K562 (cell line): ENCODE measurements around the gene SHISAL1. TPM values are rescaled to one million over a fixed set of nuclear protein-coding genes. Genes with fewer than 3 reads are reported as not detected.

Experiments
- ATAC-seq: fragments of 200-7000 bp; cut with Tn5 transposase; 3 replicates; pipeline ENCODE4 v1.9.1; 2020; ENCODE audit warnings: moderate library complexity
- BruUV-seq: library from RNA; stranded (reverse); fragments of 400-500 nt; replicated peaks from 2 replicates; lab custom pipeline; 2021; lab: Mats Ljungman, UMichigan
- CTCF ChIA-PET: fragments of 300-600 bp; formaldehyde crosslinking; extraction: SDS; loops from one replicate; lab custom pipeline; 2021; ENCODE audit warnings: low intra/inter-chr PET ratio; lab: Yijun Ruan, JAX
- POLR2A ChIA-PET: fragments of 300-600, 350-650 bp; sonication (Branson Sonifier 250); formaldehyde crosslinking; extraction: SDS; loops from one replicate; lab custom pipeline; 2021; ENCODE audit warnings: antibody characterized with exemption, inconsistent platforms; lab: Yijun Ruan, JAX
- DNase-seq, 4 experiments: peaks; one replicate each; pipeline versions ENCODE4 v3.0.0 to v3.0.0-alpha.2; 2011 to 2018; ENCODE audit warnings: low spot score in 3 of 4, mixed read lengths in 3 of 4; ENCODE audit errors: extremely low read depth in 1 of 4
- FAIRE-seq: peaks from 2 replicates; lab custom pipeline; 2011; peaks lifted over from hg19 to GRCh38; lab: Jason Lieb, UNC
- H2AFZ ChIP-seq: 2 replicates; pipeline ENCODE4 v1.6.0; 2011; ENCODE audit warnings: low read depth, low read length, control low read depth, inconsistent platforms
- H3K27ac ChIP-seq: fragments of 200-600 bp; 3 replicates; pipeline ENCODE4 v1.8.0; 2011; ENCODE audit warnings: low read depth, mild to moderate bottlenecking, control low read depth, inconsistent platforms, low read length, moderate library complexity, mixed read lengths; ENCODE audit errors: extremely low read depth
- H3K27me3 ChIP-seq, 2 experiments: fragments of 300-600 bp in 1 of 2; 2 replicates in 1 of 2; 3 replicates in 1 of 2; pipeline versions ENCODE4 v1.6.0 to v1.8.0; 2011; ENCODE audit warnings: inconsistent platforms in 2 of 2, low read length in 2 of 2, mild to moderate bottlenecking in 1 of 2, mixed read lengths in 1 of 2, moderate library complexity in 1 of 2; ENCODE audit not compliant: control insufficient read depth in 2 of 2, insufficient read depth in 2 of 2
- H3K36me3 ChIP-seq: fragments of 300-600 bp; 3 replicates; pipeline ENCODE4 v1.8.0; 2011; ENCODE audit warnings: mild to moderate bottlenecking, low read length, inconsistent platforms; ENCODE audit not compliant: control insufficient read depth, insufficient read depth
- H3K4me1 ChIP-seq, 2 experiments: fragments of 200-600 bp in 1 of 2; replicated peaks in 1 of 2; 2 replicates in 1 of 2; 3 replicates in 1 of 2; pipeline versions ENCODE4 v1.5.1 to v1.8.0; 2011; ENCODE audit warnings: inconsistent platforms in 2 of 2, low read length in 2 of 2, mild to moderate bottlenecking in 1 of 2, mixed read lengths in 1 of 2, moderate library complexity in 1 of 2; ENCODE audit not compliant: control insufficient read depth in 2 of 2, insufficient read depth in 2 of 2
- H3K4me2 ChIP-seq: 2 replicates; pipeline ENCODE4 v1.6.1; 2011; ENCODE audit warnings: low read length, control low read depth, inconsistent platforms, mixed read lengths; ENCODE audit not compliant: insufficient read depth
- H3K4me3 ChIP-seq: fragments of 200-600 bp; sonication (generic), shearing (Covaris generic); 2 replicates; pipeline ENCODE4 v1.5.1; 2016; ENCODE audit warnings: control low read depth, inconsistent platforms
- H3K79me2 ChIP-seq: fragments of 200-600 bp; 3 replicates; pipeline ENCODE4 v1.8.0; 2011; ENCODE audit warnings: low read length, inconsistent platforms; ENCODE audit not compliant: control insufficient read depth, insufficient read depth
- H3K9ac ChIP-seq, 2 experiments: 2 replicates each; pipeline versions ENCODE4 v1.6.0 to v1.6.1; 2011; ENCODE audit warnings: low read depth in 2 of 2, low read length in 2 of 2, control low read depth in 1 of 2, inconsistent platforms in 1 of 2, mild to moderate bottlenecking in 1 of 2, mixed read lengths in 1 of 2; ENCODE audit not compliant: insufficient read depth in 1 of 2
- H3K9me1 ChIP-seq: one replicate; pipeline ENCODE4 v1.6.0; 2011; ENCODE audit warnings: inconsistent platforms, mild to moderate bottlenecking, low read length, moderate library complexity; ENCODE audit not compliant: control insufficient read depth, insufficient read depth
- H3K9me3 ChIP-seq: replicated peaks from 2 replicates; pipeline ENCODE4 v1.5.1; 2011; ENCODE audit warnings: low read depth, low read length, inconsistent platforms; ENCODE audit not compliant: control insufficient read depth, insufficient read depth
- H4K20me1 ChIP-seq: replicated peaks from 2 replicates; pipeline ENCODE4 v1.6.1; 2011; ENCODE audit warnings: low read length, inconsistent platforms, mixed read lengths; ENCODE audit not compliant: control insufficient read depth, insufficient read depth
- DEAF1 ChIP-seq: fragments of 450-650 bp; formaldehyde crosslinking; IDR thresholded peaks from 2 replicates; pipeline ENCODE4 v1.4.0; 2020; ENCODE audit warnings: mild to moderate bottlenecking, moderate library complexity
- JUND ChIP-seq, 2 experiments: IDR thresholded peaks; 2 replicates in 1 of 2; 3 replicates in 1 of 2; pipeline ENCODE4 v1.6.1; 2011; ENCODE audit warnings: borderline replicate concordance in 2 of 2, low read depth in 2 of 2, low read length in 2 of 2, improper control_type of control experiment in 1 of 2, missing biosample characterization in 1 of 2, missing genetic modification characterization in 1 of 2, missing genetic modification reagents in 1 of 2
- RAD21 ChIP-seq, 2 experiments: fragments of 250-450 bp in 1 of 2; fragments of 450-650 bp in 1 of 2; sonication (Bioruptor Pico) in 1 of 2; formaldehyde crosslinking in 1 of 2; IDR thresholded peaks in 1 of 2; conservative IDR thresholded peaks in 1 of 2; 2 replicates each; pipeline versions ENCODE4 v1.4.0 to v1.8.0; 2020 to 2022; ENCODE audit warnings: mild to moderate bottlenecking in 2 of 2, moderate library complexity in 1 of 2
- RBM25 ChIP-seq: fragments of 200-400 bp; formaldehyde crosslinking; IDR thresholded peaks from 2 replicates; pipeline ENCODE4 v1.6.1; 2018; ENCODE audit warnings: low read length, low read depth, moderate library complexity; ENCODE audit not compliant: severe bottlenecking
- ZBTB8A ChIP-seq: fragments of 450-650 bp; IDR thresholded peaks from 2 replicates; pipeline ENCODE4 v1.6.1; 2018; ENCODE audit warnings: mild to moderate bottlenecking, moderate library complexity; ENCODE audit not compliant: partially characterized antibody
- WGBS: fragments of 100-300 bp; shearing (Covaris generic); methylation state at CpG from one replicate; pipeline ENCODE4 v1.1.6; 2016; ENCODE audit warnings: low coverage, mixed read lengths; ENCODE audit not compliant: insufficient coverage; ENCODE audit errors: missing lambda C conversion rate; 5-methylcytosine and 5-hydroxymethylcytosine counted together
- in situ Hi-C: fragments of 300-500 bp; cut with MboI; formaldehyde crosslinking; loops from 4 replicates; pipeline ENCODE4 v1.15.0; 2018; ENCODE audit warnings: inconsistent platforms, mixed read lengths
- intact Hi-C: fragments of 100-400 bp; cut with micrococcal nuclease; formaldehyde crosslinking; loops from 2 replicates; pipeline ENCODE4 v1.14.2; 2022
- polyA plus RNA-seq, 8 experiments: library from polyadenylated mRNA; depleted of rRNA in 4 of 8; stranded (reverse) in 5 of 8; unstranded in 3 of 8; fragments of >200 nt; fragmentation: Nextera tagmentation in 2 of 8; fragmentation: Illumina TruSeq in 1 of 8; extraction: Ambion mirVana in 2 of 8; extraction: Trizol in 1 of 8; gene quantifications; 2 replicates each; pipeline versions ENCODE4 v1.2.1 to v1.2.3, GENCODE V29; 2011 to 2014; ENCODE audit warnings: inconsistent platforms in 1 of 8, missing spikeins in 1 of 8
- total RNA-seq, 7 experiments: library from RNA; depleted of rRNA in 6 of 7; stranded (reverse); fragments of >200 nt in 6 of 7; fragmentation: Illumina TruSeq in 2 of 7; extraction: Trizol in 2 of 7; gene quantifications; 2 replicates each; pipeline versions ENCODE4 v1.2.1 to v1.2.3, GENCODE V29; 2011 to 2021; ENCODE audit warnings: low replicate concordance in 1 of 7

Gene SHISAL1
- total and polyA plus RNA-seq, 9 of the 15 experiments (the other 6 are each of a cell fraction or from before 2014, with no cell fraction given), result not detected

- no peak overlapping the region for H3K4me2 ChIP-seq
- no TSS peak for BruUV-seq
- intact Hi-C loops, result no loop called here
- in situ Hi-C loops, result no loop called here
- no peaks in the 10 kb centered on the region for H3K9me3 ChIP-seq
- no peak overlapping the region for H3K27ac ChIP-seq
- no peaks in the 10 kb centered on the region for H3K79me2 ChIP-seq
- no peak overlapping the region for H3K9ac ChIP-seq
- no peak overlapping the region for H2AFZ ChIP-seq
- no peak for FAIRE-seq
- ChIA-PET POLR2A (interaction anchor here (0.8 kb wide), 1 partner anchor 408 kb away, joined by 3 read pairs; no protein-coding TSS in a partner anchor), CTCF (no interaction called here)
- H4K20me1 ChIP-seq, result no peaks in the 10 kb centered on the region
- H3K9me1 ChIP-seq, result no peaks in the 10 kb centered on the region
- H3K36me3 ChIP-seq, result no peaks in the 10 kb centered on the region
- H3K27me3 ChIP-seq, result 0 out of 5 replicates have a peak, but pooled peaks cover 0 to 6% of the 10 kb centered on the region in 2 experiments
- 0 out of 5 replicates have a peak, but pooled peaks cover 0 to under 1% of the 10 kb centered on the region in 2 experiments for H3K4me1 ChIP-seq
- 2% methylated on average over 12 of the region's 13 CpGs for WGBS
- ATAC-seq, result no peak
- no peak for TF ChIP-seq ZBTB8A
- no peak for TF ChIP-seq JUND (IDR thresholded peaks at IDR 0.05; ENCODE audit: borderline replicate concordance, low read depth, low read length)
- TF ChIP-seq JUND (tag; IDR thresholded peaks at IDR 0.05; ENCODE audit: borderline replicate concordance, low read depth, low read length), result no peak
- no peak for TF ChIP-seq DEAF1 (CRISPR knock-in tag)
- no peak for TF ChIP-seq RBM25
- no peak for TF ChIP-seq RAD21 (CRISPR knock-in tag; conservative IDR thresholded peaks at IDR 0.05 in 1 of 2, IDR thresholded peaks at IDR 0.05 in 1 of 2)
- H3K4me3 ChIP-seq, result no peak overlapping the region
- DNase-seq, result no peak
These were observed 55.9 kb downstream of the SHISAL1 start for GRCh38 chr22:44256556-44257485.
